H1 (cell line): Measurements from ENCODE around the gene MRPS34. TPM values are rescaled to one million over a fixed set of nuclear protein-coding genes. Genes with fewer than 3 reads are reported as not detected.

Experiments
- CTCF ChIA-PET: fragments of 300-600 bp; sonication (Branson Sonifier 250); formaldehyde crosslinking; loops from one replicate; lab custom pipeline; 2021; ENCODE audit not compliant: partially characterized antibody; lab: Charles Lee
- POLR2A ChIA-PET: fragments of 300-600 bp; sonication (Branson Sonifier 250); formaldehyde crosslinking; loops from one replicate; lab custom pipeline; 2021; ENCODE audit warnings: inconsistent platforms; ENCODE audit not compliant: partially characterized antibody; lab: Charles Lee
- DNase-seq, 2 experiments: peaks; one replicate each; pipeline versions ENCODE4 v3.0.0 to v3.0.0-alpha.2; 2010 to 2022; ENCODE audit warnings: low spot score in 2 of 2, low read depth in 1 of 2, mixed read lengths in 1 of 2
- FAIRE-seq: peaks from 2 replicates; lab custom pipeline; 2011; peaks lifted over from hg19 to GRCh38; lab: Jason Lieb, UNC
- H2AFZ ChIP-seq: 2 replicates; pipeline ENCODE4 v1.8.1; 2012; ENCODE audit warnings: low read length, inconsistent platforms
- H2AK5ac ChIP-seq: 2 replicates; pipeline ENCODE4 v1.6.1; 2013; ENCODE audit warnings: low read depth, low read length
- H2BK120ac ChIP-seq: replicated peaks from 2 replicates; pipeline ENCODE3; 2013; ENCODE audit warnings: low read depth, low read length, inconsistent platforms
- H2BK12ac ChIP-seq: 2 replicates; pipeline ENCODE4 v1.6.1; 2013; ENCODE audit warnings: low read depth, low read length
- H2BK15ac ChIP-seq: 2 replicates; pipeline ENCODE4 v1.6.1; 2013; ENCODE audit warnings: low read length
- H2BK20ac ChIP-seq: 2 replicates; pipeline ENCODE4 v1.6.1; 2013; ENCODE audit warnings: low read length
- H2BK5ac ChIP-seq: 2 replicates; pipeline ENCODE4 v1.6.1; 2013; ENCODE audit warnings: low read depth, low read length
- H3K14ac ChIP-seq: 2 replicates; pipeline ENCODE4 v1.6.1; 2013; ENCODE audit warnings: inconsistent platforms; ENCODE audit not compliant: insufficient read length
- H3K18ac ChIP-seq: 2 replicates; pipeline ENCODE4 v1.6.1; 2013; ENCODE audit warnings: low read length; ENCODE audit errors: extremely low read depth
- H3K23ac ChIP-seq: 2 replicates; pipeline ENCODE4 v1.6.1; 2013; ENCODE audit warnings: inconsistent platforms; ENCODE audit not compliant: insufficient read length
- H3K23me2 ChIP-seq: 2 replicates; pipeline ENCODE4 v1.6.1; 2013; ENCODE audit warnings: low read depth, low read length
- H3K27ac ChIP-seq: 2 replicates; pipeline ENCODE4 v1.6.1; 2011; ENCODE audit warnings: low read depth, low read length, inconsistent platforms
- H3K27me3 ChIP-seq, 4 experiments: replicated peaks in 1 of 4; 1 replicate in 1 of 4; 2 replicates in 3 of 4; pipeline versions ENCODE4 v1.6.1 to v1.8.1; 2011 to 2013; ENCODE audit warnings: low read length in 3 of 4, mild to moderate bottlenecking in 3 of 4, inconsistent platforms in 2 of 4, mixed read lengths in 2 of 4, moderate library complexity in 1 of 4; ENCODE audit not compliant: control insufficient read depth in 3 of 4, insufficient read depth in 3 of 4; ENCODE audit errors: extremely low read depth in 1 of 4
- H3K36me3 ChIP-seq, 4 experiments: 2 replicates each; pipeline versions ENCODE4 v1.6.1 to v1.8.1; 2011 to 2013; ENCODE audit warnings: mild to moderate bottlenecking in 4 of 4, low read length in 3 of 4, moderate library complexity in 2 of 4, control low read depth in 1 of 4, inconsistent platforms in 1 of 4; ENCODE audit not compliant: insufficient read depth in 4 of 4, control insufficient read depth in 2 of 4
- H3K4ac ChIP-seq: replicated peaks from 2 replicates; pipeline ENCODE3; 2013; ENCODE audit warnings: low read length, low read depth, mixed read lengths, inconsistent platforms; ENCODE audit not compliant: insufficient read length
- H3K4me1 ChIP-seq, 4 experiments: replicated peaks in 1 of 4; 1 replicate in 1 of 4; 2 replicates in 3 of 4; pipeline versions ENCODE4 v1.6.1 to v1.8.1; 2011 to 2013; ENCODE audit warnings: low read length in 3 of 4, inconsistent platforms in 2 of 4, mixed read lengths in 1 of 4; ENCODE audit not compliant: insufficient read depth in 4 of 4, control insufficient read depth in 3 of 4
- H3K4me2 ChIP-seq, 2 experiments: 2 replicates each; pipeline versions ENCODE4 v1.6.1 to v1.8.1; 2011 to 2013; ENCODE audit warnings: low read depth in 2 of 2, low read length in 2 of 2, control low read depth in 1 of 2, inconsistent platforms in 1 of 2, mild to moderate bottlenecking in 1 of 2; ENCODE audit not compliant: insufficient read depth in 1 of 2
- H3K4me3 ChIP-seq, 4 experiments: fragments of 200-600, 300-600 bp in 1 of 4; sonication (generic), shearing (Covaris generic), sonication (Bioruptor Twin) in 1 of 4; 2 replicates each; pipeline versions ENCODE4 v1.5.1 to v1.8.1; 2011 to 2016; ENCODE audit warnings: low read length in 4 of 4, low read depth in 3 of 4, control low read depth in 2 of 4, inconsistent platforms in 2 of 4, mild to moderate bottlenecking in 2 of 4, mixed read lengths in 1 of 4, moderate library complexity in 1 of 4; ENCODE audit not compliant: insufficient read depth in 2 of 4; ENCODE audit errors: extremely low read depth in 1 of 4
- H3K56ac ChIP-seq: replicated peaks from 2 replicates; pipeline ENCODE3; 2013; ENCODE audit warnings: low read depth, mild to moderate bottlenecking, mixed read lengths, low read length, inconsistent platforms; ENCODE audit not compliant: insufficient read length
- H3K79me1 ChIP-seq: 2 replicates; pipeline ENCODE4 v1.6.1; 2013; ENCODE audit warnings: low read depth, low read length, control low read depth
- H3K79me2 ChIP-seq, 2 experiments: 2 replicates each; pipeline versions ENCODE4 v1.6.1 to v1.8.1; 2012 to 2013; ENCODE audit warnings: low read length in 2 of 2, mild to moderate bottlenecking in 2 of 2, inconsistent platforms in 1 of 2; ENCODE audit not compliant: insufficient read depth in 2 of 2, control insufficient read depth in 1 of 2
- H3K9ac ChIP-seq, 4 experiments: replicated peaks in 1 of 4; 1 replicate in 1 of 4; 2 replicates in 3 of 4; pipeline versions ENCODE4 v1.6.1 to v1.8.1; 2011 to 2013; ENCODE audit warnings: low read depth in 3 of 4, low read length in 3 of 4, control low read depth in 2 of 4, mild to moderate bottlenecking in 2 of 4, moderate library complexity in 2 of 4, inconsistent platforms in 1 of 4; ENCODE audit errors: extremely low read depth in 1 of 4
- H3K9me3 ChIP-seq, 2 experiments: 2 replicates each; pipeline versions ENCODE4 v1.6.1 to v1.8.1; 2012 to 2013; ENCODE audit warnings: mild to moderate bottlenecking in 2 of 2, moderate library complexity in 2 of 2, control low read depth in 1 of 2, inconsistent platforms in 1 of 2, low read depth in 1 of 2, low read length in 1 of 2, mixed read lengths in 1 of 2; ENCODE audit not compliant: insufficient read depth in 2 of 2
- H4K20me1 ChIP-seq, 2 experiments: replicated peaks in 1 of 2; 2 replicates each; pipeline versions ENCODE3 to v1.8.1; 2011 to 2013; ENCODE audit warnings: inconsistent platforms in 2 of 2, low read length in 2 of 2, mild to moderate bottlenecking in 1 of 2; ENCODE audit not compliant: insufficient read depth in 2 of 2, control insufficient read depth in 1 of 2
- H4K5ac ChIP-seq: 2 replicates; pipeline ENCODE4 v1.6.1; 2013; ENCODE audit warnings: low read length, low read depth, mixed read lengths, inconsistent platforms; ENCODE audit not compliant: insufficient read length
- H4K8ac ChIP-seq: 2 replicates; pipeline ENCODE4 v1.8.0; 2013; ENCODE audit warnings: mild to moderate bottlenecking, moderate library complexity, low read length, inconsistent platforms; ENCODE audit not compliant: insufficient read depth; ENCODE audit errors: extremely low read depth
- H4K91ac ChIP-seq: replicated peaks from 2 replicates; pipeline ENCODE3; 2013; ENCODE audit warnings: low read length, mixed read lengths, inconsistent platforms; ENCODE audit not compliant: insufficient read length
- JUND ChIP-seq: IDR thresholded peaks from 2 replicates; pipeline ENCODE4 v1.6.1; 2011; ENCODE audit warnings: mild to moderate bottlenecking, improper control_type of control experiment, low read length
- RBBP5 ChIP-seq: IDR thresholded peaks from 2 replicates; pipeline ENCODE4 v1.7.1; 2012; ENCODE audit warnings: low read depth, mild to moderate bottlenecking, inconsistent platforms, low read length, moderate library complexity, borderline replicate concordance
- SP1 ChIP-seq: IDR thresholded peaks from 2 replicates; pipeline ENCODE4 v1.6.1; 2011; ENCODE audit warnings: low read depth, low read length
- SRF ChIP-seq: IDR thresholded peaks from 2 replicates; pipeline ENCODE4 v1.6.1; 2011; ENCODE audit warnings: mild to moderate bottlenecking, low read depth, low read length, moderate library complexity
- WGBS, 2 experiments: shearing (Covaris generic) in 1 of 2; methylation state at CpG; one replicate each; pipeline versions ENCODE4 v1.1.6 to v1.1.7; 2013 to 2015; ENCODE audit warnings: low lambda C conversion rate in 2 of 2, mixed read lengths in 2 of 2, inconsistent platforms in 1 of 2, low coverage in 1 of 2, missing lambda C conversion rate in 1 of 2; ENCODE audit not compliant: insufficient replicate concordance in 2 of 2, insufficient coverage in 1 of 2, insufficient read length in 1 of 2; ENCODE audit errors: extremely low coverage in 1 of 2, missing lambda C conversion rate in 1 of 2; 5-methylcytosine and 5-hydroxymethylcytosine counted together
- polyA plus RNA-seq, 7 experiments: library from polyadenylated mRNA; depleted of rRNA in 3 of 7; stranded (reverse) in 5 of 7; unstranded in 2 of 7; fragments of >200 nt in 5 of 7; fragments of 200-250 nt in 2 of 7; gene quantifications; 1 replicate in 5 of 7; 2 replicates in 1 of 7; 4 replicates in 1 of 7; pipeline versions ENCODE4 v1.2.1 to v1.2.3, GENCODE V29; 2011 to 2013; ENCODE audit warnings: missing spikeins in 2 of 7, mixed read lengths in 2 of 7
- total RNA-seq: library from RNA; stranded (reverse); fragmentation: NEBNext Ultra II Directional; extraction: Animal tissue kit (Norgen Biotek cat#: 25700); gene quantifications from 2 replicates; pipeline ENCODE4 v1.2.1, GENCODE V29; 2021
- TF ChIP-seq, protein P1 (sequence below), 3 experiments: IDR thresholded peaks; 1 replicate in 2 of 3; 2 replicates in 1 of 3; pipeline versions ENCODE4 v1.5.1 to v1.6.1; 2011; ENCODE audit warnings: low read length in 3 of 3, mild to moderate bottlenecking in 3 of 3, inconsistent platforms in 2 of 3, low read depth in 1 of 3, moderate library complexity in 1 of 3; ENCODE audit not compliant: insufficient read depth in 1 of 3; ENCODE audit errors: control extremely low read depth in 1 of 3

MRPS34 gene
- total and polyA plus RNA-seq, 2 of the 8 experiments (the other 6 are each of a cell fraction or from before 2014, with no cell fraction given) = 168 to 252 TPM

DNA sequence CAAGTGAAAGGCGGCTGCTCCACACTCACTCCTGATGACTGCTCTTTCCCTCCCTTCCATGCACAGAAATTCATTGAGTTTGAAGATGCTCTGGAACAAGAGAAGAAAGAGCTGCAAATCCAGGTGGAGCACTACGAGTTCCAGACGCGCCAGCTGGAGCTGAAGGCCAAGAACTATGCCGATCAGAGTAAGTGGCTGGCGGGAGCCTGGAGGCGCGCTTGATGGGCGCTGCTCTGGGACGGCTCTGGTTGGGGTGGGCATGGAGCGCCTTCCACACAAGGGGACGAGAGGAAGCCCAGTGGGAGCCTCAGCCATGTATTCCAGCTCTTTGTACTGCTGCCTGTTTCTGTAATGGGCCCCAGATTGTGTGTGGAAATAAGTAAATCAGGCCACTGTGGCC is 48.4 kb downstream of the MRPS34 start:
- no peak for DNase-seq
- peaks cover 0 to 16% of the 10 kb centered on the region in 2 experiments for H4K20me1 ChIP-seq
- H3K79me1 ChIP-seq = peaks cover 7% of the 10 kb centered on the region
- TF ChIP-seq, protein P1, sequence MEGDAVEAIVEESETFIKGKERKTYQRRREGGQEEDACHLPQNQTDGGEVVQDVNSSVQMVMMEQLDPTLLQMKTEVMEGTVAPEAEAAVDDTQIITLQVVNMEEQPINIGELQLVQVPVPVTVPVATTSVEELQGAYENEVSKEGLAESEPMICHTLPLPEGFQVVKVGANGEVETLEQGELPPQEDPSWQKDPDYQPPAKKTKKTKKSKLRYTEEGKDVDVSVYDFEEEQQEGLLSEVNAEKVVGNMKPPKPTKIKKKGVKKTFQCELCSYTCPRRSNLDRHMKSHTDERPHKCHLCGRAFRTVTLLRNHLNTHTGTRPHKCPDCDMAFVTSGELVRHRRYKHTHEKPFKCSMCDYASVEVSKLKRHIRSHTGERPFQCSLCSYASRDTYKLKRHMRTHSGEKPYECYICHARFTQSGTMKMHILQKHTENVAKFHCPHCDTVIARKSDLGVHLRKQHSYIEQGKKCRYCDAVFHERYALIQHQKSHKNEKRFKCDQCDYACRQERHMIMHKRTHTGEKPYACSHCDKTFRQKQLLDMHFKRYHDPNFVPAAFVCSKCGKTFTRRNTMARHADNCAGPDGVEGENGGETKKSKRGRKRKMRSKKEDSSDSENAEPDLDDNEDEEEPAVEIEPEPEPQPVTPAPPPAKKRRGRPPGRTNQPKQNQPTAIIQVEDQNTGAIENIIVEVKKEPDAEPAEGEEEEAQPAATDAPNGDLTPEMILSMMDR (IDR thresholded peaks at IDR 0.05; ENCODE audit: control extremely low read depth in 1 of 3, insufficient read depth in 1 of 3, low read depth in 1 of 3, low read length in 3 of 3) = no peak
- TF ChIP-seq RBBP5 (no peak), JUND (no peak), SP1 (no peak), SRF (no peak)
- H2BK120ac ChIP-seq = no peak overlapping the region
- H2BK12ac ChIP-seq = no peak overlapping the region
- no peak overlapping the region for H2BK15ac ChIP-seq
- no peak overlapping the region for H3K4me3 ChIP-seq
- no peak overlapping the region for H3K27ac ChIP-seq
- H2BK20ac ChIP-seq = no peak overlapping the region
- no peak overlapping the region for H2BK5ac ChIP-seq
- no peak overlapping the region for H3K23ac ChIP-seq
- H4K5ac ChIP-seq = no peak overlapping the region
- peaks cover 0 to 4% (median 1%) of the 10 kb centered on the region in 4 experiments; a peak in 4 of 8 replicates for H3K36me3 ChIP-seq
- H3K4me2 ChIP-seq = no peak overlapping the region
- no peak overlapping the region for H3K18ac ChIP-seq
- no peaks in the 10 kb centered on the region; a peak in 2 of 4 replicates for H3K79me2 ChIP-seq
- H3K27me3 ChIP-seq = no peaks in the 10 kb centered on the region
- no peak overlapping the region; a peak in 1 of 7 replicates for H3K9ac ChIP-seq
- FAIRE-seq = no peak
- H2AK5ac ChIP-seq = no peak overlapping the region
- H4K91ac ChIP-seq = no peak overlapping the region
- H3K9me3 ChIP-seq = no peaks in the 10 kb centered on the region
- H4K8ac ChIP-seq = no peak overlapping the region
- no peak overlapping the region for H3K4ac ChIP-seq
- 89% methylated on average over 12 of the region's 12 CpGs; no CpG with 5 or more reads in 1 of the 2 experiments for WGBS, 2 experiments
- no peaks in the 10 kb centered on the region for H3K23me2 ChIP-seq
- 0 out of 7 replicates have a peak, but pooled peaks cover 0 to 2% (median 0%) of the 10 kb centered on the region in 4 experiments for H3K4me1 ChIP-seq
- no peak overlapping the region for H3K56ac ChIP-seq
- ChIA-PET POLR2A (interaction anchor here (0.6 to 2.0 kb wide), 5 partner anchors 8 to 48 kb away, joined by 3 to 7 read pairs (median 4); partner anchors contain the start of genes EME2 and MRPS34), CTCF (interaction anchor here (0.8 to 2.8 kb wide), 8 partner anchors 34 to 398 kb away, joined by 3 to 21 read pairs (median 4); partner anchors contain the start of gene JPT2)
- no peak overlapping the region for H3K14ac ChIP-seq
- no peak overlapping the region for H2AFZ ChIP-seq
